ENCODE data around the gene PRKAR1B.
A peak's percentile ranks its signal among the peaks of the same experiment; 100 is the strongest.

PRKAR1B gene

GRCh38 chr7:664402-664775, 62.7 kb downstream of the PRKAR1B start:
- peak overlapping the region; percentile 75 for H2BK5ac ChIP-seq (ENCODE audit: low read length)
- no peak overlapping the region for H3K4me2 ChIP-seq (ENCODE audit: insufficient read depth, low read length, poor library complexity, severe bottlenecking)
- H2AFZ ChIP-seq (ENCODE audit: low read length) = no peak overlapping the region
- H3K27me3 ChIP-seq (ENCODE audit: control insufficient read depth in 3 of 3, insufficient read depth in 3 of 3, low read depth in 1 of 3, low read length in 3 of 3) = no peaks in the 10 kb centered on the region
- no peak overlapping the region for H2AK5ac ChIP-seq (ENCODE audit: low read depth, low read length)
- no peak overlapping the region for H3K4me3 ChIP-seq (ENCODE audit: low read length in 2 of 2)
- H3K23ac ChIP-seq (ENCODE audit: low read depth, low read length, poor library complexity) = peak overlapping the region; percentile 89
- H3K4ac ChIP-seq (ENCODE audit: low read length) = no peak overlapping the region
- no peaks in the 10 kb centered on the region for H3K36me3 ChIP-seq (replicated peaks in 1 of 2; ENCODE audit: control insufficient read depth in 2 of 2, insufficient read depth in 2 of 2, low read length in 2 of 2)
- no peak overlapping the region for H4K91ac ChIP-seq (ENCODE audit: low read depth, low read length, poor library complexity)
- H3K4me1 ChIP-seq (ENCODE audit: control insufficient read depth in 2 of 2, insufficient read depth in 1 of 2, low read depth in 1 of 2, low read length in 2 of 2) = peaks cover 5 to 15% of the 10 kb centered on the region in 2 donors
- H3K9ac ChIP-seq (ENCODE audit: low read depth, low read length, poor library complexity) = no peak overlapping the region
- peak overlapping the region; percentile 19 for H4K8ac ChIP-seq (ENCODE audit: low read depth, low read length)
- no peak overlapping the region for H2BK120ac ChIP-seq (ENCODE audit: low read depth, low read length)
- peaks cover 4% of the 10 kb centered on the region for H3K79me1 ChIP-seq (ENCODE audit: low read depth, low read length)
- peak overlapping the region; percentile 73 for H2BK12ac ChIP-seq (ENCODE audit: low read length)
- peak overlapping the region; percentile 64 for H3K18ac ChIP-seq (ENCODE audit: low read length)
- no peak for DNase-seq (ENCODE audit: low spot score)
- H3K14ac ChIP-seq (ENCODE audit: low read length) = no peak overlapping the region
- no peak overlapping the region for H2BK15ac ChIP-seq (ENCODE audit: low read length)
- H3K9me3 ChIP-seq (replicated peaks in 1 of 2; ENCODE audit: control insufficient read depth in 2 of 2, insufficient read depth in 1 of 2, low read depth in 1 of 2, low read length in 2 of 2) = peaks cover 0 to 2% of the 10 kb centered on the region in 2 donors
- no CpG with 5 or more reads among the region's 7 CpGs for WGBS, 2 donors (ENCODE audit: extremely low coverage in 2 of 2, insufficient read length in 2 of 2, insufficient replicate concordance in 1 of 2)
- H3K27ac ChIP-seq (replicated peaks; ENCODE audit: low read length) = no peak overlapping the region

- H4K91ac ChIP-seq (ENCODE audit: low read depth, low read length, poor library complexity) = no peak overlapping the region
- no peak overlapping the region for H2AK5ac ChIP-seq (ENCODE audit: low read depth, low read length)
- H3K27me3 ChIP-seq (ENCODE audit: control insufficient read depth in 3 of 3, insufficient read depth in 3 of 3, low read depth in 1 of 3, low read length in 3 of 3) = no peaks in the 10 kb centered on the region
- H3K4me3 ChIP-seq (ENCODE audit: low read length in 2 of 2) = no peak overlapping the region
- H2AFZ ChIP-seq (ENCODE audit: low read length) = no peak overlapping the region
- H4K8ac ChIP-seq (ENCODE audit: low read depth, low read length) = no peak overlapping the region
- H2BK12ac ChIP-seq (ENCODE audit: low read length) = no peak overlapping the region
- no peak overlapping the region for H3K23ac ChIP-seq (ENCODE audit: low read depth, low read length, poor library complexity)
- no peak overlapping the region for H3K4ac ChIP-seq (ENCODE audit: low read length)
- H3K36me3 ChIP-seq (replicated peaks in 1 of 2; ENCODE audit: control insufficient read depth in 2 of 2, insufficient read depth in 2 of 2, low read length in 2 of 2) = no peaks in the 10 kb centered on the region
- no peak overlapping the region for H3K27ac ChIP-seq (replicated peaks; ENCODE audit: low read length)
- H3K4me1 ChIP-seq (ENCODE audit: control insufficient read depth in 2 of 2, insufficient read depth in 1 of 2, low read depth in 1 of 2, low read length in 2 of 2) = peaks cover 5 to 10% of the 10 kb centered on the region in 2 donors
- H3K79me1 ChIP-seq (ENCODE audit: low read depth, low read length) = peaks cover 4% of the 10 kb centered on the region
- H2BK120ac ChIP-seq (ENCODE audit: low read depth, low read length) = no peak overlapping the region
- H3K18ac ChIP-seq (ENCODE audit: low read length) = no peak overlapping the region
- H2BK15ac ChIP-seq (ENCODE audit: low read length) = no peak overlapping the region
- H3K14ac ChIP-seq (ENCODE audit: low read length) = no peak overlapping the region
- H2BK5ac ChIP-seq (ENCODE audit: low read length) = no peak overlapping the region
- no CpG with 5 or more reads among the region's 4 CpGs for WGBS, 2 donors (ENCODE audit: extremely low coverage in 2 of 2, insufficient read length in 2 of 2, insufficient replicate concordance in 1 of 2)
- H3K4me2 ChIP-seq (ENCODE audit: insufficient read depth, low read length, poor library complexity, severe bottlenecking) = no peak overlapping the region
- no peak overlapping the region for H3K9ac ChIP-seq (ENCODE audit: low read depth, low read length, poor library complexity)
- H3K9me3 ChIP-seq (replicated peaks in 1 of 2; ENCODE audit: control insufficient read depth in 2 of 2, insufficient read depth in 1 of 2, low read depth in 1 of 2, low read length in 2 of 2) = no peaks in the 10 kb centered on the region
- no peak for DNase-seq (ENCODE audit: low spot score)
These were observed 64.5 kb downstream of the PRKAR1B start for GRCh38 chr7:662576-662975.

DNA sequence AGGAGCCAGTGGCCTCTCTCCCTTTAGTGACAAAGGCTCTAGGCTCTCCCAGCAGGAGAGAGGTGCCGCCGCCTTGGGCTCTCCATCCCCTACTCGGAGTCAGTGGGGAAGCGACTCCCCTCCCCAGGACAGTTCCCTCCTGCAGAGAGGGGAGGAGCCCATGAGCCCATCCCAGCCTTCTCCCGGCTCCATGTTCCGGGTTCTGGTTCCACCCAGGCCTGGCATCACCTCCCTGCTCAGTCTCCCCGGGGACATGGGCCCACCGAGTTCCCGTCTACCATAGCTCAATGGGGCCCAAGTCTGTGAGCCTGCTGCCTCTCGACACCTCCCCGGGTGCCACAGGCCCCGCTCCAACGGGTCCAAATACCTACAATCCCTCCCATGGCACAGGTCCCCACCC, 67.1 kb downstream of the PRKAR1B start:
- H2BK12ac ChIP-seq (ENCODE audit: low read length) = no peak overlapping the region
- H3K9me3 ChIP-seq (replicated peaks in 1 of 2; ENCODE audit: control insufficient read depth in 2 of 2, insufficient read depth in 1 of 2, low read depth in 1 of 2, low read length in 2 of 2) = peaks cover 0 to 4% of the 10 kb centered on the region in 2 donors
- no peak overlapping the region for H3K4me2 ChIP-seq (ENCODE audit: insufficient read depth, low read length, poor library complexity, severe bottlenecking)
- H4K91ac ChIP-seq (ENCODE audit: low read depth, low read length, poor library complexity) = no peak overlapping the region
- H2BK5ac ChIP-seq (ENCODE audit: low read length) = no peak overlapping the region
- H4K8ac ChIP-seq (ENCODE audit: low read depth, low read length) = peak overlapping the region; percentile 43
- H3K14ac ChIP-seq (ENCODE audit: low read length) = peak overlapping the region; percentile 38
- H2BK120ac ChIP-seq (ENCODE audit: low read depth, low read length) = no peak overlapping the region
- no peaks in the 10 kb centered on the region for H3K27me3 ChIP-seq (ENCODE audit: control insufficient read depth in 3 of 3, insufficient read depth in 3 of 3, low read depth in 1 of 3, low read length in 3 of 3)
- peak overlapping the region; percentile 28 for H3K18ac ChIP-seq (ENCODE audit: low read length)
- no peak overlapping the region for H3K27ac ChIP-seq (replicated peaks; ENCODE audit: low read length)
- no peak overlapping the region for H2AK5ac ChIP-seq (ENCODE audit: low read depth, low read length)
- H3K4me3 ChIP-seq (ENCODE audit: low read length in 2 of 2) = no peak overlapping the region
- no peak overlapping the region for H3K9ac ChIP-seq (ENCODE audit: low read depth, low read length, poor library complexity)
- H3K79me1 ChIP-seq (ENCODE audit: low read depth, low read length) = peaks cover 2% of the 10 kb centered on the region
- peaks cover 0 to 3% of the 10 kb centered on the region in 2 donors for H3K36me3 ChIP-seq (replicated peaks in 1 of 2; ENCODE audit: control insufficient read depth in 2 of 2, insufficient read depth in 2 of 2, low read length in 2 of 2)
- DNase-seq (ENCODE audit: low spot score) = no peak
- no peak overlapping the region for H3K23ac ChIP-seq (ENCODE audit: low read depth, low read length, poor library complexity)
- no CpG with 5 or more reads among the region's 13 CpGs for WGBS, 2 donors (ENCODE audit: extremely low coverage in 2 of 2, insufficient read length in 2 of 2, insufficient replicate concordance in 1 of 2)
- no peak overlapping the region for H2AFZ ChIP-seq (ENCODE audit: low read length)
- H3K4me1 ChIP-seq (ENCODE audit: control insufficient read depth in 2 of 2, insufficient read depth in 1 of 2, low read depth in 1 of 2, low read length in 2 of 2) = peaks cover under 1 to 2% of the 10 kb centered on the region in 2 donors
- no peak overlapping the region for H2BK15ac ChIP-seq (ENCODE audit: low read length)
- H3K4ac ChIP-seq (ENCODE audit: low read length) = no peak overlapping the region

- no peak overlapping the region for H3K27ac ChIP-seq (replicated peaks; ENCODE audit: low read length)
- H3K4ac ChIP-seq (ENCODE audit: low read length) = no peak overlapping the region
- H3K14ac ChIP-seq (ENCODE audit: low read length) = no peak overlapping the region
- no peaks in the 10 kb centered on the region for H3K27me3 ChIP-seq (ENCODE audit: control insufficient read depth in 3 of 3, insufficient read depth in 3 of 3, low read depth in 1 of 3, low read length in 3 of 3)
- H3K9ac ChIP-seq (ENCODE audit: low read depth, low read length, poor library complexity) = no peak overlapping the region
- H3K23ac ChIP-seq (ENCODE audit: low read depth, low read length, poor library complexity) = peak overlapping the region; percentile 5
- no peak overlapping the region for H2AK5ac ChIP-seq (ENCODE audit: low read depth, low read length)
- H4K91ac ChIP-seq (ENCODE audit: low read depth, low read length, poor library complexity) = no peak overlapping the region
- no peak overlapping the region for H3K4me3 ChIP-seq (ENCODE audit: low read length in 2 of 2)
- H2BK120ac ChIP-seq (ENCODE audit: low read depth, low read length) = no peak overlapping the region
- H2BK5ac ChIP-seq (ENCODE audit: low read length) = no peak overlapping the region
- DNase-seq (ENCODE audit: low spot score) = no peak
- no peak overlapping the region for H3K4me2 ChIP-seq (ENCODE audit: insufficient read depth, low read length, poor library complexity, severe bottlenecking)
- peaks cover 0 to 3% of the 10 kb centered on the region in 2 donors for H3K36me3 ChIP-seq (replicated peaks in 1 of 2; ENCODE audit: control insufficient read depth in 2 of 2, insufficient read depth in 2 of 2, low read length in 2 of 2)
- H3K79me1 ChIP-seq (ENCODE audit: low read depth, low read length) = peaks cover 2% of the 10 kb centered on the region
- H4K8ac ChIP-seq (ENCODE audit: low read depth, low read length) = no peak overlapping the region
- peak overlapping the region; percentile 72 for H3K18ac ChIP-seq (ENCODE audit: low read length)
- H2AFZ ChIP-seq (ENCODE audit: low read length) = no peak overlapping the region
- WGBS, 2 donors (ENCODE audit: extremely low coverage in 2 of 2, insufficient read length in 2 of 2, insufficient replicate concordance in 1 of 2) = no CpG with 5 or more reads among the region's 25 CpGs
- H2BK15ac ChIP-seq (ENCODE audit: low read length) = no peak overlapping the region
- peaks cover under 1 to 4% of the 10 kb centered on the region in 2 donors for H3K9me3 ChIP-seq (replicated peaks in 1 of 2; ENCODE audit: control insufficient read depth in 2 of 2, insufficient read depth in 1 of 2, low read depth in 1 of 2, low read length in 2 of 2)
- no peak overlapping the region for H2BK12ac ChIP-seq (ENCODE audit: low read length)
- no peaks in the 10 kb centered on the region for H3K4me1 ChIP-seq (ENCODE audit: control insufficient read depth in 2 of 2, insufficient read depth in 1 of 2, low read depth in 1 of 2, low read length in 2 of 2)
These were observed 67.7 kb downstream of the PRKAR1B start for GRCh38 chr7:659306-659847.

All from neuronal stem cell (in vitro differentiated cells).